ENCODE results near the gene PSEN2.

- no peak for TF ChIP-seq CTCF (IDR thresholded peaks at IDR 0.05; ENCODE audit: low read depth, low read length)
- no peak for TF ChIP-seq EZH2phosphoT487 (IDR thresholded peaks at IDR 0.05; ENCODE audit: low read depth)
Measured at GRCh38 chr1:226880372-226881287, 10.2 kb downstream of the PSEN2 start.
